SK-N-SH (cell line): ENCODE data around the gene APOO. TPM values are rescaled to one million over a fixed set of nuclear protein-coding genes. Genes with fewer than 3 reads are reported as not detected.

Experiments used
- CTCF ChIA-PET: fragments of 300-600, 350-600 bp; formaldehyde crosslinking; extraction: SDS; loops from one replicate; lab custom pipeline; 2021; lab: Yijun Ruan, JAX
- POLR2A ChIA-PET: fragments of 350-600 bp; sonication (Branson Sonifier 250); formaldehyde crosslinking; extraction: SDS; loops from one replicate; lab custom pipeline; 2020; ENCODE audit warnings: antibody characterized with exemption, inconsistent platforms; lab: Yijun Ruan, JAX
- DNase-seq: peaks from one replicate; pipeline ENCODE4 v3.0.0; 2012
- H2AFZ ChIP-seq: fragments of 200-600 bp; sonication (generic); 2 replicates; pipeline ENCODE4 v1.8.1; 2016; ENCODE audit warnings: antibody characterized with exemption, mild to moderate bottlenecking, low read depth
- H3F3A ChIP-seq: fragments of 200-600 bp; sonication (generic); replicated peaks from 2 replicates; pipeline ENCODE3; 2016; ENCODE audit warnings: antibody characterized with exemption, mild to moderate bottlenecking; ENCODE audit not compliant: insufficient read depth
- H3K27ac ChIP-seq, 2 experiments: fragments of 200-500 bp in 1 of 2; fragments of 200-600 bp in 1 of 2; sonication (Bioruptor generic) in 1 of 2; sonication (generic), shearing (Covaris generic) in 1 of 2; 2 replicates each; pipeline versions ENCODE4 v1.5.1 to v1.6.1; 2014 to 2016; ENCODE audit warnings: low read depth in 2 of 2, inconsistent platforms in 1 of 2, low read length in 1 of 2, mild to moderate bottlenecking in 1 of 2, mixed read lengths in 1 of 2
- H3K27me3 ChIP-seq: fragments of 200-600 bp; sonication (generic), shearing (Covaris generic); 2 replicates; pipeline ENCODE4 v1.6.1; 2016; ENCODE audit warnings: mixed run types; ENCODE audit not compliant: insufficient read depth
- H3K36me3 ChIP-seq, 2 experiments: fragments of 200-500 bp in 1 of 2; fragments of 200-600 bp in 1 of 2; sonication (Bioruptor generic) in 1 of 2; sonication (generic) in 1 of 2; replicated peaks in 1 of 2; 2 replicates each; pipeline versions ENCODE3 to v1.5.1; 2014 to 2016; ENCODE audit warnings: low read length in 1 of 2, mild to moderate bottlenecking in 1 of 2; ENCODE audit not compliant: insufficient read depth in 2 of 2, control insufficient read depth in 1 of 2
- H3K4me1 ChIP-seq, 2 experiments: fragments of 200-500 bp in 1 of 2; fragments of 200-600 bp in 1 of 2; sonication (Bioruptor generic) in 1 of 2; sonication (generic), shearing (Covaris generic) in 1 of 2; 2 replicates each; pipeline versions ENCODE4 v1.5.1 to v1.6.1; 2014 to 2016; ENCODE audit warnings: low read depth in 1 of 2, low read length in 1 of 2, mixed run types in 1 of 2; ENCODE audit not compliant: insufficient read depth in 2 of 2, control insufficient read depth in 1 of 2
- H3K4me2 ChIP-seq: fragments of 200-600 bp; sonication (generic), shearing (Covaris generic); 2 replicates; pipeline ENCODE4 v1.6.1; 2017; ENCODE audit warnings: mixed run types
- H3K4me3 ChIP-seq, 2 experiments: fragments of 200-500 bp in 1 of 2; fragments of 200-600 bp in 1 of 2; sonication (Bioruptor generic) in 1 of 2; sonication (generic), shearing (Covaris generic) in 1 of 2; 2 replicates each; pipeline versions ENCODE4 v1.5.1 to v1.8.1; 2014 to 2016; ENCODE audit warnings: low read depth in 2 of 2, inconsistent platforms in 1 of 2, low read length in 1 of 2, mild to moderate bottlenecking in 1 of 2, mixed read lengths in 1 of 2, moderate library complexity in 1 of 2
- H3K79me2 ChIP-seq: fragments of 200-600 bp; sonication (generic); 2 replicates; pipeline ENCODE4 v1.8.1; 2017; ENCODE audit warnings: mild to moderate bottlenecking; ENCODE audit not compliant: insufficient read depth
- H3K9ac ChIP-seq: fragments of 200-600 bp; sonication (generic); 2 replicates; pipeline ENCODE4 v1.6.1; 2017; ENCODE audit warnings: mixed run types
- H3K9me2 ChIP-seq: fragments of 200-600 bp; sonication (generic); 2 replicates; pipeline ENCODE4 v1.6.1; 2017; ENCODE audit warnings: mixed run types
- H3K9me3 ChIP-seq: fragments of 200-600 bp; sonication (generic); 2 replicates; pipeline ENCODE4 v1.6.1; 2017; ENCODE audit warnings: mixed run types, mild to moderate bottlenecking, moderate library complexity
- H4K20me1 ChIP-seq: fragments of 200-600 bp; sonication (generic); 2 replicates; pipeline ENCODE4 v1.6.1; 2017; ENCODE audit warnings: mild to moderate bottlenecking, mixed run types; ENCODE audit not compliant: insufficient read depth
- CTCF ChIP-seq: fragments of 200-600 bp; sonication (generic); IDR thresholded peaks from 2 replicates; pipeline ENCODE4 v1.6.1; 2017; ENCODE audit warnings: antibody characterized with exemption, mild to moderate bottlenecking, moderate library complexity
- EP300 ChIP-seq, 2 experiments: IDR thresholded peaks; 2 replicates each; pipeline versions ENCODE4 v1.4.0 to v1.6.1; 2012; ENCODE audit warnings: borderline replicate concordance in 1 of 2, low read depth in 1 of 2, low read length in 1 of 2
- EZH2phosphoT487 ChIP-seq: fragments of 200-600 bp; sonication (generic); IDR thresholded peaks from 2 replicates; pipeline ENCODE4 v1.6.1; 2017; ENCODE audit warnings: low read depth, mixed run types, mild to moderate bottlenecking, antibody characterized with exemption, moderate library complexity, borderline replicate concordance
- GATA2 ChIP-seq: sonication (generic); formaldehyde crosslinking; IDR thresholded peaks from 2 replicates; pipeline ENCODE4 v1.5.0; 2020; ENCODE audit warnings: mild to moderate bottlenecking, missing genetic modification reagents
- MAX ChIP-seq: IDR thresholded peaks from 2 replicates; pipeline ENCODE4 v1.4.0; 2012; ENCODE audit warnings: low read depth
- MXI1 ChIP-seq: IDR thresholded peaks from 2 replicates; pipeline ENCODE4 v1.6.1; 2012; ENCODE audit warnings: mild to moderate bottlenecking, low read depth, low read length, improper control_type of control experiment
- NFIC ChIP-seq: IDR thresholded peaks from 2 replicates; pipeline ENCODE4 v1.4.0; 2012; ENCODE audit warnings: borderline replicate concordance
- POLR2AphosphoS5 ChIP-seq: IDR thresholded peaks from 2 replicates; pipeline ENCODE4 v1.6.1; 2012; ENCODE audit warnings: low read depth, low read length
- RXRA ChIP-seq: IDR thresholded peaks from 2 replicates; pipeline ENCODE4 v1.4.0; 2012; ENCODE audit warnings: low read depth, mild to moderate bottlenecking, borderline replicate concordance
- SIN3A ChIP-seq: IDR thresholded peaks from 2 replicates; pipeline ENCODE4 v1.6.1; 2012; ENCODE audit warnings: low read depth, mild to moderate bottlenecking, low read length, moderate library complexity, borderline replicate concordance
- SMC3 ChIP-seq: IDR thresholded peaks from 2 replicates; pipeline ENCODE4 v1.6.1; 2012; ENCODE audit warnings: low read depth, low read length, improper control_type of control experiment
- TAF1 ChIP-seq: IDR thresholded peaks from 2 replicates; pipeline ENCODE4 v1.6.1; 2012; ENCODE audit warnings: low read depth, mild to moderate bottlenecking, low read length, moderate library complexity, borderline replicate concordance
- TCF12 ChIP-seq: IDR thresholded peaks from 2 replicates; pipeline ENCODE4 v1.4.0; 2012
- TEAD4 ChIP-seq: IDR thresholded peaks from 2 replicates; pipeline ENCODE4 v1.4.0; 2012; ENCODE audit warnings: mild to moderate bottlenecking, borderline replicate concordance; ENCODE audit not compliant: insufficient read depth
- USF1 ChIP-seq: IDR thresholded peaks from 2 replicates; pipeline ENCODE4 v1.4.0; 2012; ENCODE audit warnings: low read depth, borderline replicate concordance
- USF2 ChIP-seq: fragments of 150-350 bp; IDR thresholded peaks from 2 replicates; pipeline ENCODE4 v1.6.1; 2017; ENCODE audit warnings: antibody characterized with exemption, low read length, low read depth, borderline replicate concordance
- WGBS: methylation state at CpG from one replicate; pipeline ENCODE4 v1.1.6; 2017; ENCODE audit warnings: low lambda C conversion rate; 5-methylcytosine and 5-hydroxymethylcytosine counted together
- polyA plus RNA-seq, 3 experiments: library from polyadenylated mRNA; depleted of rRNA; stranded (reverse); fragments of >200 nt; gene quantifications; 2 replicates each; pipeline ENCODE4 v1.2.3, GENCODE V29; 2012

APOO gene
- polyA plus RNA-seq, 1 of the 3 experiments (the other 2 are of a cell fraction): 22.0 TPM

- Histone ChIP-seq H3K4me2 (peak overlapping the region; percentile 34; the same call in 1 of the 2 replicates), H3K27ac (peak overlapping the region in 1 of 2 experiments; percentile 88; a peak in 2 of 4 replicates), H3F3A (peaks cover 6% of the 10 kb centered on the region)
- WGBS: 41% methylated on average over 5 of the region's 5 CpGs
- CTCF ChIA-PET: interaction anchor here (1.2 to 3.0 kb wide), 3 partner anchors 18 to 98 kb away, joined by 3 to 11 read pairs (median 3); partner anchors contain the start of gene SAT1
- TF ChIP-seq TCF12 (peak; percentile 38; the same call in 1 of the 2 replicates), MXI1 (no peak)
- TF ChIP-seq, all 33 proteins: peak for 1
- H2AFZ ChIP-seq: peak overlapping the region; percentile 79
- no peaks in the 10 kb centered on the region for H4K20me1 ChIP-seq
- H3K79me2 ChIP-seq: no peaks in the 10 kb centered on the region
- H3K27me3 ChIP-seq: no peaks in the 10 kb centered on the region; the same call in 1 of the 2 replicates
- H3K9me3 ChIP-seq: no peaks in the 10 kb centered on the region
- peak overlapping the region; percentile 53; the same call in 1 of the 2 replicates for H3K9ac ChIP-seq
- no peak overlapping the region for H3K4me3 ChIP-seq
- no peak for DNase-seq
- peaks cover 0 to 18% of the 10 kb centered on the region in 2 experiments; a peak in 1 of 4 replicates for H3K4me1 ChIP-seq
- POLR2A ChIA-PET: no interaction called here
- no peaks in the 10 kb centered on the region for H3K36me3 ChIP-seq
- no peaks in the 10 kb centered on the region for H3K9me2 ChIP-seq
Observed at GRCh38 chrX:23803931-23804381, 103.8 kb downstream of the APOO start.

DNA sequence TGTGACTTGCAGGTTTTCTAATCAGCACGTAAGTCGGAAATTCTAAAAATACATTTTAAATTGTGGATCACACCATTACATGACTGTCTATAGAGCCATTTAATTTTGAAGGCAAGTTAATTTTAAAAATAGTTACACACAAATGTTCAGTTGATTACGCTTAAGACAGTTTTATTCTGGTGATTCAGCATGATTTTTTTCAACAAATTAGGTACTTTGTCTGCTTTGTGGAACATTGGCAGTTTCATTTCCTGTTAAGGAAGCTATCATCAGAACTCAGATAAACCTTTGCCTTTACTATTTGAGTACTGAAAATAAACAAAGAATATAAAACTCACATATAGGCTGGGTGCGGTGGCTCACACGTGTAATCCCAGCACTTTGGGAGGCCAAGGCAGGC is 105.3 kb downstream of the APOO start:
- WGBS: 76% methylated on average over 5 of the region's 5 CpGs
- DNase-seq: no peak
- Histone ChIP-seq H3K9me2 (no peaks in the 10 kb centered on the region), H3K4me2 (no peak overlapping the region), H3K79me2 (no peaks in the 10 kb centered on the region), H3K4me3 (no peak overlapping the region), H3K9me3 (no peaks in the 10 kb centered on the region), H3F3A (peaks cover 6% of the 10 kb centered on the region), H4K20me1 (no peaks in the 10 kb centered on the region)
- POLR2A ChIA-PET: no interaction called here
- TF ChIP-seq EP300 (IDR thresholded peaks at IDR 0.05; ENCODE audit: borderline replicate concordance in 1 of 2, low read depth in 1 of 2, low read length in 1 of 2) (no peak), POLR2AphosphoS5 (no peak), TEAD4 (no peak), USF1 (no peak), EZH2phosphoT487 (no peak), GATA2 (no peak), MAX (no peak), USF2 (no peak), CTCF (no peak), NFIC (no peak), SIN3A (no peak), SMC3 (no peak), RXRA (no peak), TAF1 (no peak)
- TF ChIP-seq, all 33 proteins: peak for 0
- Histone ChIP-seq H3K4me1 (peaks cover 0 to 18% of the 10 kb centered on the region in 2 experiments; a peak in 1 of 4 replicates), H2AFZ (0 out of 2 replicates have a peak overlapping the region, but pooled peaks have one; percentile 6), H3K9ac (no peak overlapping the region), H3K36me3 (no peaks in the 10 kb centered on the region), H3K27me3 (no peaks in the 10 kb centered on the region; the same call in 1 of the 2 replicates), H3K27ac (no peak overlapping the region)
- CTCF ChIA-PET: interaction anchor here (3.0 kb wide), 1 partner anchor 100 kb away, joined by 11 read pairs; no protein-coding TSS in a partner anchor
